ENCODE data around the gene ZNF664. TPM values are rescaled to one million over a fixed set of nuclear protein-coding genes. Genes with fewer than 3 reads are reported as not detected.

Gene ZNF664
- total RNA-seq, 4 donors from 2014 or later, result 58.5 to 76.4 (median 70.3) TPM

- peaks cover 44 to 83% (median 70%) of the 10 kb centered on the region in 4 donors for H3K36me3 ChIP-seq
- TF ChIP-seq POLR2A (IDR thresholded peaks at IDR 0.05; ENCODE audit: low read depth) (no peak), CTCF (IDR thresholded peaks at IDR 0.05) (no peak)
- no peaks in the 10 kb centered on the region for H3K4me1 ChIP-seq
- H3K27ac ChIP-seq (replicated peaks in 1 of 4), result no peak overlapping the region
- intact Hi-C loops (cut with DNase I), result no loop called here
- no peak overlapping the region for H3K4me3 ChIP-seq
- no peaks in the 10 kb centered on the region for H3K9me3 ChIP-seq
- no peak for DNase-seq (ENCODE audit: extremely low spot score)
- 81% methylated on average over 15 of the region's 16 CpGs for WGBS
- no peaks in the 10 kb centered on the region for H3K27me3 ChIP-seq
Measured at GRCh38 chr12:123937707-123938591, 35.1 kb upstream of the ZNF664 start.

GRCh38 chr12:123938679-123939480, 34.1 kb upstream of the ZNF664 start:
- intact Hi-C loops (cut with DNase I), result no loop called here
- WGBS, result 91% methylated on average over 16 of the region's 16 CpGs
- Histone ChIP-seq H3K27ac (replicated peaks in 1 of 4) (no peak overlapping the region), H3K9me3 (no peaks in the 10 kb centered on the region), H3K36me3 (peaks cover 48 to 92% (median 79%) of the 10 kb centered on the region in 4 donors), H3K4me3 (no peak overlapping the region), H3K27me3 (no peaks in the 10 kb centered on the region), H3K4me1 (no peaks in the 10 kb centered on the region)
- TF ChIP-seq CTCF (IDR thresholded peaks at IDR 0.05) (no peak), POLR2AphosphoS5 (IDR thresholded peaks at IDR 0.05) (no peak), EP300 (IDR thresholded peaks at IDR 0.05) (no peak), POLR2A (IDR thresholded peaks at IDR 0.05; ENCODE audit: low read depth) (no peak)
- DNase-seq (ENCODE audit: extremely low spot score), result no peak

GRCh38 chr12:123939716-123940626, 33.0 kb upstream of the ZNF664 start:
- TF ChIP-seq EP300 (IDR thresholded peaks at IDR 0.05) (no peak), CTCF (IDR thresholded peaks at IDR 0.05) (no peak), POLR2A (IDR thresholded peaks at IDR 0.05; ENCODE audit: low read depth) (no peak), POLR2AphosphoS5 (IDR thresholded peaks at IDR 0.05) (no peak)
- Histone ChIP-seq H3K36me3 (peaks cover 49 to 96% (median 85%) of the 10 kb centered on the region in 4 donors), H3K4me1 (no peaks in the 10 kb centered on the region), H3K9me3 (no peaks in the 10 kb centered on the region), H3K27ac (replicated peaks in 1 of 4) (no peak overlapping the region), H3K4me3 (no peak overlapping the region), H3K27me3 (no peaks in the 10 kb centered on the region)
- no peak for DNase-seq (ENCODE audit: extremely low spot score)
- intact Hi-C loops (cut with DNase I), result no loop called here
- 92% methylated on average over 15 of the region's 16 CpGs for WGBS

GRCh38 chr12:123940627-123940966, 32.4 kb upstream of the ZNF664 start:
- intact Hi-C loops (cut with DNase I), result no loop called here
- WGBS, result 95% methylated on average over 9 of the region's 9 CpGs
- Histone ChIP-seq H3K27me3 (no peaks in the 10 kb centered on the region), H3K36me3 (peaks cover 55 to 98% (median 87%) of the 10 kb centered on the region in 4 donors), H3K27ac (replicated peaks in 1 of 4) (no peak overlapping the region), H3K4me3 (no peak overlapping the region), H3K4me1 (no peaks in the 10 kb centered on the region), H3K9me3 (no peaks in the 10 kb centered on the region)
- no peak for DNase-seq (ENCODE audit: extremely low spot score)
- TF ChIP-seq CTCF (IDR thresholded peaks at IDR 0.05) (no peak), EP300 (IDR thresholded peaks at IDR 0.05) (no peak), POLR2AphosphoS5 (IDR thresholded peaks at IDR 0.05) (no peak), POLR2A (IDR thresholded peaks at IDR 0.05; ENCODE audit: low read depth) (no peak)
